Measurements from ENCODE around the gene NTN4. TPM values are rescaled to one million over a fixed set of nuclear protein-coding genes. Genes with fewer than 3 reads are reported as not detected.

The NTN4 gene
- polyA plus RNA-seq, 1 donor from 2014 or later: not detected

Other genes with a start within 250 kb of the NTN4 start
- gene USP44, start 239.3 kb downstream of the NTN4 start, polyA plus RNA-seq: 5.5 TPM
- 50.6 TPM for gene SNRPF, start 68.2 kb upstream of the NTN4 start, polyA plus RNA-seq
- not detected for gene CCDC38, start 151.8 kb upstream of the NTN4 start, polyA plus RNA-seq
- 2.7 TPM for gene AMDHD1, start 152.6 kb upstream of the NTN4 start, polyA plus RNA-seq
- not detected for gene HAL, start 205.6 kb upstream of the NTN4 start, polyA plus RNA-seq
- 122 TPM for gene LTA4H, start 244.8 kb upstream of the NTN4 start, polyA plus RNA-seq

All from IgD-negative memory B cell (primary cell).